GM12875 (cell line): ENCODE results near the gene RTN4IP1.
A peak's percentile ranks its signal among the peaks of the same experiment; 100 is the strongest.

Experiments used
- H3K4me3 ChIP-seq: one replicate; pipeline ENCODE4 v1.5.1; 2011; ENCODE audit warnings: low read depth, low read length, control low read depth
- TF ChIP-seq, protein P1 (sequence below): IDR thresholded peaks from 2 replicates; pipeline ENCODE4 v1.5.1; 2011; ENCODE audit warnings: low read depth, mild to moderate bottlenecking, control low read depth, inconsistent platforms, low read length, moderate library complexity, borderline replicate concordance; ENCODE audit not compliant: insufficient read depth

The RTN4IP1 gene, protein sequence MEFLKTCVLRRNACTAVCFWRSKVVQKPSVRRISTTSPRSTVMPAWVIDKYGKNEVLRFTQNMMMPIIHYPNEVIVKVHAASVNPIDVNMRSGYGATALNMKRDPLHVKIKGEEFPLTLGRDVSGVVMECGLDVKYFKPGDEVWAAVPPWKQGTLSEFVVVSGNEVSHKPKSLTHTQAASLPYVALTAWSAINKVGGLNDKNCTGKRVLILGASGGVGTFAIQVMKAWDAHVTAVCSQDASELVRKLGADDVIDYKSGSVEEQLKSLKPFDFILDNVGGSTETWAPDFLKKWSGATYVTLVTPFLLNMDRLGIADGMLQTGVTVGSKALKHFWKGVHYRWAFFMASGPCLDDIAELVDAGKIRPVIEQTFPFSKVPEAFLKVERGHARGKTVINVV

GRCh38 chr6:106629103-106629858 is at the start of gene RTN4IP1, which contains the start of gene QRSL1:
Gene RTN4IP1 (minus strand): TSS chr6:106629498. CDS start chr6:106629021, 477 bp downstream.
Gene QRSL1 (plus strand): TSS chr6:106629578. CDS start chr6:106629682, 104 bp downstream.
- H3K4me3 ChIP-seq, result peak within 1 kb of the TSS; percentile 73
- TF ChIP-seq, protein P1, sequence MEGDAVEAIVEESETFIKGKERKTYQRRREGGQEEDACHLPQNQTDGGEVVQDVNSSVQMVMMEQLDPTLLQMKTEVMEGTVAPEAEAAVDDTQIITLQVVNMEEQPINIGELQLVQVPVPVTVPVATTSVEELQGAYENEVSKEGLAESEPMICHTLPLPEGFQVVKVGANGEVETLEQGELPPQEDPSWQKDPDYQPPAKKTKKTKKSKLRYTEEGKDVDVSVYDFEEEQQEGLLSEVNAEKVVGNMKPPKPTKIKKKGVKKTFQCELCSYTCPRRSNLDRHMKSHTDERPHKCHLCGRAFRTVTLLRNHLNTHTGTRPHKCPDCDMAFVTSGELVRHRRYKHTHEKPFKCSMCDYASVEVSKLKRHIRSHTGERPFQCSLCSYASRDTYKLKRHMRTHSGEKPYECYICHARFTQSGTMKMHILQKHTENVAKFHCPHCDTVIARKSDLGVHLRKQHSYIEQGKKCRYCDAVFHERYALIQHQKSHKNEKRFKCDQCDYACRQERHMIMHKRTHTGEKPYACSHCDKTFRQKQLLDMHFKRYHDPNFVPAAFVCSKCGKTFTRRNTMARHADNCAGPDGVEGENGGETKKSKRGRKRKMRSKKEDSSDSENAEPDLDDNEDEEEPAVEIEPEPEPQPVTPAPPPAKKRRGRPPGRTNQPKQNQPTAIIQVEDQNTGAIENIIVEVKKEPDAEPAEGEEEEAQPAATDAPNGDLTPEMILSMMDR, result no peak

DNA sequence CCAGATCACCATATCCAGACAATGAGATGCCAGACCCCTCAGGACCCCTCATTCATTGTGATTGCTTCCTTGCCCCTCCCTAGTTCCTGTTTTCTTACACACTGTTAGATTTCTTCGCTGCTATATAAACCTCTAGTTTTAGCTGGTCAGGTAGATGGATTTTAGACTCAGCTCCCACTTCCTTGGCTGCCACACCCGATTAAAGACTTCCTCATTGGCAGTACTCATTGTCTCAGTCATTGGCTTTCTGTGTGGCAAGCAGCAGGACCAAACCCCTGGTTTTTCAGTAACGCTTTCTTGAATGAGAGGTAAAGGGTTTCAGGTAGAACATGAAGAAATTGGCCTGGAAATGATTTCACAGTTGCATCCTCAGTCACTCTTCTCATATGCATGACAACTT is 48.0 kb upstream of the RTN4IP1 start:
- TF ChIP-seq, protein P1, result no peak
- no peak overlapping the region for H3K4me3 ChIP-seq

DNA sequence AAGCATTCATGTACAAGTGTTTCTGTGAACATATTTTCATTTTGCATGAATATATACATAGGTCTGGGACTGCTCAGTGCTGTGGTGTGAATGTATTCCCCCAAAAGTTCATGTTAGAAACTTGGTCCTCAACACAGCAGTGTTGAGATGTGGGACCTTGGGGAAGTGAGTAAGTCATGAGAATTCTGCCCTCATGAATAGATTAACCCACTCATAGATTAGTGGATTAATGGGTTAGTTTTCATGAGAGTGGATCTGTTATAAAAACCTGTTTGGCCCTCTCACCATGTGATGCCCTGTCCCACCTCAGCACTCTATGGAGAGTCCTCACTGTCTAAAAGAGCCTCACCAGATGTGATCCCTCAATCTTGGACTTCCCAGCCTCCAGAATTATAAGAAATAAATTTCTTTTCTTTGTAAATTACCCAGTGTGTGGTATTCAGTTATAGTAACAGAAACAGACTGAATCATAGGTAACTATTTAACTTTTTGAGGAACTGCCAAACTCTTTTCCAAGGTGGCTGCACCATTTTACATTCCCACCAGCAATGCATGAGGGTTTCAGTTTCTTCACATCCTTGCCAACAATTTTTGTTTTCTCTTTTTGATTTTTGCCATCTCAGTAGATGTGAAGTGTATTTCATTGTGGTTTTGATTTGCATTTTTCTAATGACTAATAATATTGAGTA is 45.4 kb upstream of the RTN4IP1 start:
- TF ChIP-seq, protein P1, result no peak
- no peak overlapping the region for H3K4me3 ChIP-seq

- no peak overlapping the region for H3K4me3 ChIP-seq
- TF ChIP-seq, protein P1, result no peak
Measured at GRCh38 chr6:106671651-106672050, 42.4 kb upstream of the RTN4IP1 start.

DNA sequence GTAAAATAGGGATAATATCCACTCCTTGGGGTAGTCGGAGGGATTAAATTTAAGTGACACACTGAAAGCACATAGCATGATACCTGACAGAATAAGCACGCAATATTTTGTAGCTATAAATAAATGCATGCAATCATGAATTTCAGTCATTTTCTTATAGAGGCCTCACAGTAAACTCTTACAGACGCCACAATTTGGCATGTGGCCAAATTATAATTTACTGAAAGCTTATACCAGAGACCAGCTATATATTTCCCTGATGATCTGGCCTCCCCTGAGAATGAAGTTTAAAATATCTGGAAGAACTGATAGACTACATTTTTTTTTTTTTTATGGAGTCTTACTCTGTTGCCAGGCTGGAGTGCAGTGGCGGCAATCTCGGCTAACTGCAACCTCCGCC is 40.9 kb upstream of the RTN4IP1 start:
- TF ChIP-seq, protein P1, result no peak

GRCh38 chr6:106667022-106667402 is 37.7 kb upstream of the RTN4IP1 start:
- TF ChIP-seq, protein P1, result no peak
- H3K4me3 ChIP-seq, result no peak overlapping the region

More for the DNA sequence above, 40.9 kb upstream of the RTN4IP1 start:
- H3K4me3 ChIP-seq, result no peak overlapping the region
